Natural killer cell (primary cell): Measurements from ENCODE around the gene LMX1B. TPM values are rescaled to one million over a fixed set of nuclear protein-coding genes. Genes with fewer than 3 reads are reported as not detected.

Source experiments
- ATAC-seq, 3 donors: fragments of 150-1000 bp in 2 of 3; fragments of 200-7000 bp in 1 of 3; cut with Tn5 transposase; 1 replicate in 1 of 3; 2 replicates in 2 of 3; pipeline ENCODE4 v1.10.0; 2021; ENCODE audit warnings: mild to moderate bottlenecking in 2 of 3, moderate library complexity in 2 of 3
- DNase-seq, 2 donors: peaks; one replicate each; pipeline versions ENCODE4 v3.0.0 to v3.0.0-alpha.2; 2013 to 2021; ENCODE audit warnings: mixed read lengths in 1 of 2
- H3K27ac ChIP-seq: one replicate; pipeline ENCODE4 v1.5.1; 2013; ENCODE audit warnings: mild to moderate bottlenecking, low read length
- H3K27me3 ChIP-seq: one replicate; pipeline ENCODE4 v1.6.1; 2013; ENCODE audit warnings: low read length; ENCODE audit not compliant: control insufficient read depth, insufficient read depth
- H3K36me3 ChIP-seq: one replicate; pipeline ENCODE4 v1.6.1; 2013; ENCODE audit warnings: low read length; ENCODE audit not compliant: control insufficient read depth, insufficient read depth
- H3K4me1 ChIP-seq: one replicate; pipeline ENCODE4 v1.6.1; 2013; ENCODE audit warnings: low read length; ENCODE audit not compliant: control insufficient read depth, insufficient read depth
- H3K4me3 ChIP-seq: one replicate; pipeline ENCODE4 v1.5.1; 2013; ENCODE audit warnings: low read length
- H3K9me3 ChIP-seq: one replicate; pipeline ENCODE4 v1.6.1; 2013; ENCODE audit warnings: low read length; ENCODE audit not compliant: control insufficient read depth, insufficient read depth
- H3K27ac Mint-ChIP-seq, 2 donors: one replicate each; pipeline ENCODE4 v1.8.0; 2022; ENCODE audit warnings: mild to moderate bottlenecking in 2 of 2, mixed read lengths in 2 of 2, moderate library complexity in 1 of 2
- H3K27me3 Mint-ChIP-seq, 2 donors: one replicate each; pipeline ENCODE4 v1.8.0; 2022; ENCODE audit warnings: low read depth in 2 of 2, mixed read lengths in 2 of 2
- H3K36me3 Mint-ChIP-seq: one replicate; pipeline ENCODE4 v1.8.0; 2022; ENCODE audit warnings: mixed read lengths
- H3K4me1 Mint-ChIP-seq, 2 donors: one replicate each; pipeline ENCODE4 v1.8.0; 2022; ENCODE audit warnings: mixed read lengths in 2 of 2
- H3K4me3 Mint-ChIP-seq: one replicate; pipeline ENCODE4 v1.8.0; 2022; ENCODE audit warnings: mild to moderate bottlenecking, moderate library complexity, mixed read lengths
- H3K9me3 Mint-ChIP-seq, 2 donors: one replicate each; pipeline ENCODE4 v1.8.0; 2022; ENCODE audit warnings: mixed read lengths in 2 of 2
- WGBS: methylation state at CpG from one replicate; pipeline ENCODE4 v1.1.7; 2013; ENCODE audit warnings: missing lambda C conversion rate; ENCODE audit not compliant: insufficient coverage; 5-methylcytosine and 5-hydroxymethylcytosine counted together
- intact Hi-C: fragments of 100-400 bp; cut with micrococcal nuclease; formaldehyde crosslinking; loops from one replicate; pipeline ENCODE4 v1.14.2; 2022
- total RNA-seq, 4 donors: library from RNA; stranded (reverse); fragments of 120-200 nt in 1 of 4; gene quantifications; one replicate each; pipeline versions ENCODE4 v1.2.3 to v1.2.4, GENCODE V29; 2013 to 2022
- TF ChIP-seq, protein P1 (sequence below): fragments of 200-600 bp; IDR thresholded peaks from one replicate; pipeline ENCODE4 v1.8.0; 2022; ENCODE audit warnings: antibody characterized with exemption

LMX1B gene
- total RNA-seq, 3 donors from 2014 or later (not counting 1 experiment from before 2014, with no cell fraction given): not detected

DNA sequence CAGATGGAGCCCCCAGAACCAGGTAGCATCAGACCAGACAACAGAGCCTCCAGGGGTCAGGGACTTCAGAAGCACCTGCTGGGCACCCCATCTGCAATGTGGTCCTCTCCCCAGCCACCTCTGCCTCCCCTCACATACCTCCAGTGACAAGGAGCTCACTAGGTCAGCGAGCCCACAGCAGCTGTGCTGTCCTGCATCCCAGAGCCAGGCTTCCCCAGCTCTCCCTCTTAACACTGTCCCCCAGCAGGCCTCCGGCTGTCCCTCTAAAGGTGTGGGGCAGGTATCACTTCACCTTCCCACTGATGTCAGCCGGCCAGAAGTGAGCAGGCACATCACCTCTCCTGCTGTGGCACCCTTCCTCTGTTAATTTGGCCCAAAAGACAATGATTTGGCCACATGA is 83.6 kb downstream of the LMX1B start:
- peaks cover 0 to 10% of the 10 kb centered on the region in 2 donors for H3K4me1 Mint-ChIP-seq
- TF ChIP-seq, protein P1, sequence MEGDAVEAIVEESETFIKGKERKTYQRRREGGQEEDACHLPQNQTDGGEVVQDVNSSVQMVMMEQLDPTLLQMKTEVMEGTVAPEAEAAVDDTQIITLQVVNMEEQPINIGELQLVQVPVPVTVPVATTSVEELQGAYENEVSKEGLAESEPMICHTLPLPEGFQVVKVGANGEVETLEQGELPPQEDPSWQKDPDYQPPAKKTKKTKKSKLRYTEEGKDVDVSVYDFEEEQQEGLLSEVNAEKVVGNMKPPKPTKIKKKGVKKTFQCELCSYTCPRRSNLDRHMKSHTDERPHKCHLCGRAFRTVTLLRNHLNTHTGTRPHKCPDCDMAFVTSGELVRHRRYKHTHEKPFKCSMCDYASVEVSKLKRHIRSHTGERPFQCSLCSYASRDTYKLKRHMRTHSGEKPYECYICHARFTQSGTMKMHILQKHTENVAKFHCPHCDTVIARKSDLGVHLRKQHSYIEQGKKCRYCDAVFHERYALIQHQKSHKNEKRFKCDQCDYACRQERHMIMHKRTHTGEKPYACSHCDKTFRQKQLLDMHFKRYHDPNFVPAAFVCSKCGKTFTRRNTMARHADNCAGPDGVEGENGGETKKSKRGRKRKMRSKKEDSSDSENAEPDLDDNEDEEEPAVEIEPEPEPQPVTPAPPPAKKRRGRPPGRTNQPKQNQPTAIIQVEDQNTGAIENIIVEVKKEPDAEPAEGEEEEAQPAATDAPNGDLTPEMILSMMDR: no peak
- DNase-seq (no peak), ATAC-seq (no peak)
- H3K27ac Mint-ChIP-seq: no peak overlapping the region
- no peaks in the 10 kb centered on the region for H3K9me3 Mint-ChIP-seq
- intact Hi-C loops: no loop called here
- H3K9me3 ChIP-seq: no peaks in the 10 kb centered on the region
- 85% methylated on average over 3 of the region's 3 CpGs for WGBS
- H3K36me3 Mint-ChIP-seq: no peaks in the 10 kb centered on the region
- H3K36me3 ChIP-seq: no peaks in the 10 kb centered on the region
- no peaks in the 10 kb centered on the region for H3K4me1 ChIP-seq
- H3K4me3 ChIP-seq: no peak overlapping the region
- no peak overlapping the region for H3K4me3 Mint-ChIP-seq
- peaks cover 19 to 26% of the 10 kb centered on the region in 2 donors for H3K27me3 Mint-ChIP-seq
- H3K27ac ChIP-seq: no peak overlapping the region
- no peaks in the 10 kb centered on the region for H3K27me3 ChIP-seq

DNA sequence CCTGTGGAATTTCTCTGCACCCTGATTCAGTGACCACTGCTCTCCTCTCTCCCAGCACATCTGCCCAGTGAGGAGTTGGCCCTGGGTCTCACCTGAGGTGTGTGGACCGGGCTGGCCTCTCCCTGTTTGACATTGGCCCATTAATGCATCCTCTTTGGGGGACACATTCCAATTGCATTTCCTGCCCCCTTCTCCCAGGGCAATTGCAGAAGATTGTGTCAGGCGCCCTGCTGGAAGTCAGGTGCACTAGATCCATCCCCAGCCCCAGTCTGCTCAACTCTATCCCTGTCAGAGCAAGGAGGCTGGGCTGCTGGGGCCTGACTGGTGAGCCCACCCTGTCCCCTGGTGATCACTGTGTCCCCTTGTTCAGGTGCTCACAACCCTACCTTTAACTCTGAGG is 84.5 kb downstream of the LMX1B start:
- H3K4me3 ChIP-seq: no peak overlapping the region
- DNase-seq (no peak), ATAC-seq (no peak)
- intact Hi-C loops: no loop called here
- H3K36me3 ChIP-seq: no peaks in the 10 kb centered on the region
- no peak overlapping the region for H3K27ac ChIP-seq
- Mint-ChIP-seq H3K4me1 (peaks cover 0 to 10% of the 10 kb centered on the region in 2 donors), H3K9me3 (no peaks in the 10 kb centered on the region), H3K36me3 (no peaks in the 10 kb centered on the region), H3K27ac (no peak overlapping the region), H3K27me3 (peaks cover 24 to 26% of the 10 kb centered on the region in 2 donors), H3K4me3 (no peak overlapping the region)
- H3K9me3 ChIP-seq: no peaks in the 10 kb centered on the region
- TF ChIP-seq, protein P1: no peak
- H3K27me3 ChIP-seq: peaks cover 4% of the 10 kb centered on the region
- no peaks in the 10 kb centered on the region for H3K4me1 ChIP-seq
- 77% methylated on average over 2 of the region's 2 CpGs for WGBS

DNA sequence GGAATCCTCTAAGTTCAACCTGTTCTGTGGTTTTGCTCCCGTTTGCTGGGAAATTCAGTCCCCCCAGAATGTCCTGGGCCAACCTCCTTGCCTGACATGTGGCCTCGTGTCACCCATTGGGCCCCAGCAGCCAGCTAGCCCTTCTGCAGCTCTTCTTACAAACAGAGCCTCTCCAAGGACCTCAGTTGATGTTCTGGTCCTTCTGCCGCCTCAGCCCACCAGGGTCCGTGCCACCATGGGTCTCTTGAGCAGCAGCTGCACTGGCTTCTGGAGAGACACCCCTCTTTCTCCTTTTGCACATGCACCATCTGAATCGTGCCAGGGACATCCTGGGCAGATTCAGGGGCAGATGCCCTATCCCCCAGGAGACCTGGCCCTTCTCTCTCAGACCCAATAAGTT is 85.0 kb downstream of the LMX1B start:
- 72% methylated on average over 5 of the region's 5 CpGs for WGBS
- peaks cover 7% of the 10 kb centered on the region for H3K27me3 ChIP-seq

More for the DNA sequence above, 85.0 kb downstream of the LMX1B start:
- no peaks in the 10 kb centered on the region for H3K9me3 ChIP-seq
- Mint-ChIP-seq H3K4me1 (peaks cover 0 to 10% of the 10 kb centered on the region in 2 donors), H3K27ac (no peak overlapping the region), H3K36me3 (no peaks in the 10 kb centered on the region), H3K9me3 (no peaks in the 10 kb centered on the region), H3K4me3 (no peak overlapping the region), H3K27me3 (peaks cover 24 to 26% of the 10 kb centered on the region in 2 donors)
- ATAC-seq (no peak), DNase-seq (no peak)
- H3K4me1 ChIP-seq: no peaks in the 10 kb centered on the region
- intact Hi-C loops: no loop called here
- H3K36me3 ChIP-seq: no peaks in the 10 kb centered on the region
- TF ChIP-seq, protein P1: no peak
- no peak overlapping the region for H3K4me3 ChIP-seq
- no peak overlapping the region for H3K27ac ChIP-seq
